GM18861 (cell line): ENCODE results near the gene MRPS21.

Experiments
- ATAC-seq: cut with Tn5 transposase; IDR thresholded peaks from one replicate; pipeline ENCODE4 v1.9.1; 2021; ENCODE audit not compliant: unreplicated experiment

Gene MRPS21

GRCh38 chr1:150293433-150294253 lies at the start of gene MRPS21:
Gene MRPS21 (plus strand): TSS chr1:150293861. CDS start chr1:150294367, 506 bp downstream.
- peak; percentile 95 for ATAC-seq

- no peak for ATAC-seq
These were observed 43.7 kb upstream of the MRPS21 start for GRCh38 chr1:150249936-150250335.

- no peak for ATAC-seq
These were observed 37.5 kb upstream of the MRPS21 start for GRCh38 chr1:150256198-150256553.

- no peak for ATAC-seq
These were observed 36.9 kb upstream of the MRPS21 start for GRCh38 chr1:150256554-150257341.

- ATAC-seq = no peak
These were observed 35.8 kb upstream of the MRPS21 start, which contains the start of gene CA14 for GRCh38 chr1:150257624-150258585. Gene CA14 (plus strand): TSS chr1:150257774. CDS start chr1:150258129, 355 bp downstream.

GRCh38 chr1:150259217-150259616 lies 34.4 kb upstream of the MRPS21 start:
- no peak for ATAC-seq

GRCh38 chr1:150259758-150260669 lies 33.6 kb upstream of the MRPS21 start:
- ATAC-seq = no peak

- no peak for ATAC-seq
These were observed 32.3 kb upstream of the MRPS21 start for GRCh38 chr1:150261367-150261766.

- no peak for ATAC-seq
These were observed 31.0 kb upstream of the MRPS21 start for GRCh38 chr1:150262388-150263320.

GRCh38 chr1:150263549-150263948 lies 30.1 kb upstream of the MRPS21 start:
- ATAC-seq = no peak

- ATAC-seq = no peak
These were observed 25.8 kb upstream of the MRPS21 start for GRCh38 chr1:150267896-150268295.

GRCh38 chr1:150268340-150268704 lies 25.3 kb upstream of the MRPS21 start:
- no peak for ATAC-seq

- ATAC-seq = peak; percentile 70
These were observed 24.8 kb upstream of the MRPS21 start, which contains the start of gene APH1A for GRCh38 chr1:150268705-150269403. Gene APH1A (minus strand): TSS chr1:150269016. CDS start chr1:150268810, 206 bp downstream.

GRCh38 chr1:150269451-150269850 lies 24.2 kb upstream of the MRPS21 start:
- ATAC-seq = no peak

GRCh38 chr1:150271291-150271959 lies 22.2 kb upstream of the MRPS21 start:
- ATAC-seq = no peak

GRCh38 chr1:150273311-150273710 lies 20.4 kb upstream of the MRPS21 start:
- ATAC-seq = no peak

- ATAC-seq = no peak
These were observed 13.4 kb upstream of the MRPS21 start for GRCh38 chr1:150280138-150280707.
